Measurements from ENCODE around the gene TNRC6C.

DNA sequence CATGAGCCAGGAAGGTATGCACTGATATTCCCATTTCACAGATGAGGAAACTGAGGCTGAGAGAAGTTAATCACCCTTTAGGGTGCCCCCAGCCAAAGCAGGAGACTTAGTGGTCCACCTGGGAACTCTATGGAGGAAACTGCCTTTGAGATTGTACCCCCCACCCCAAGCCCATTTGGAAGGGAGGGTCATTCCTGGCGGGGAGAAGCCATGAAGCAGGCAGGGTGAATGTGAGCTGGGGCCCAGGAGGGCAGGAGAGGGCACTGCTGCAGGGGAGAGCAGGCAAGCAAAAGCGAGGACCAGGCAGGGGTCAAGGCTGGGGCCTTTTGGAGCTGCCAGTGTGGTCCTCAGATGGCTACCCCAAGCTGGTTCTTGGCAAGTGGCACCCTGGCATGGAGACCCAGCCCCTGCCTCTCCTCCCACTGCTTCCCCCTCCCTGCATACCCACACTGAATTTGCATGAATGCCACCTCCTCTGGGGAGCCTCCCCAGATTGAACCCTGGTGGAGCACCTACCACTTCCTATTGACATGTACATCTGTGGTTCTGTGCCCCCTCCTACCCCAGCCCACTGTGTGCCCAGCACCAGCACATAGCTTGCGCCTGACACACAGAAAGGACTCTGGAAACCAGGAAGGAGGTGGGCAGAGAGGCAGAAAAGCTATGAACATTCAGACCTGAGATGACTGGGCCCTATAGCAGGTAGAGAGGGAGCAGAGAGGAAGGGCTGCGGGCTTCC, 171.0 kb downstream of the TNRC6C start:
- TF ChIP-seq GATA2 (IDR thresholded peaks at IDR 0.05; ENCODE audit: low read depth, low read length), result no peak
- no peak for TF ChIP-seq GATA3 (IDR thresholded peaks at IDR 0.05; ENCODE audit: low read depth, low read length)

Measured in SH-SY5Y (cell line).